ENCODE data around the gene DAAM1. TPM values are rescaled to one million over a fixed set of nuclear protein-coding genes. Genes with fewer than 3 reads are reported as not detected.

The DAAM1 gene
- total and polyA plus RNA-seq, 12 donors = 7.4 to 37.4 (median 24.9) TPM

DNA sequence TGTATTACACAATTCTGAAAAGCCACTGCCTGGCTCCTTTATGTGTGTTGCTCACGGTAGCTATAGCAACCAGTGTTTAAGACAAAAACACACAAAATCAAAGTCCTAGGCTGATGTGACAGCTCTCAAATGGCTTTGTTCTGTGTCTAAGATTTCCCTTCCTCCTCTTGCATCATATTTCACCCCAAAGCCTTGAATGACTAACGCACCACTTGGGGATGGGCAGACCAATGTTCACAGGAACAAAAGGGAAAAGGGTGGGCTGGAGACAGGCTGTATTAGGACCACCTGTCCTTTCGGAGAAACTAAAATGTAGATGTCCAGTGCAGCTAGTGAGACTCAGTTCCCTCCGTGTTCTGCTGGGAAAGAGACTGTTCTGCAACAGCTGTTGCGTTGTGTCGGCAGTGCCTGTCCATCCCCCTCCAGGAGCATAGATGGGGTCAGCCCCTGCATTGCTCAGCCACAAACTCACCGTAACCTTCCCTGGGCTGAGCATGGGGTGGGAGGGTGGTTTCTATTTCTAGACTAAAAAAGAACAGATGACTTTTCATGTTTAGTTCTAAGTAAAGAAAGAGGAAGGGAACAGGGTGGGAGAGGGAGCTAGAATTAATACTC is 26.8 kb upstream of the DAAM1 start:
- H3K4me1 ChIP-seq (replicated peaks in 1 of 2) = no peaks in the 10 kb centered on the region
- 45 to 50% (median 48%) methylated on average over 7 of the region's 7 CpGs for WGBS, 4 donors
- peak overlapping the region in 1 of 4 donors; percentile 17 for H3K4me3 ChIP-seq
- no peaks in the 10 kb centered on the region for H3K27me3 ChIP-seq
- DNase-seq = peak in 1 of 7 donors; percentile 2
- peak overlapping the region in 1 of 5 donors; percentile 35 for H3K27ac ChIP-seq
- H3K36me3 ChIP-seq (replicated peaks in 1 of 2) = no peaks in the 10 kb centered on the region
- no peaks in the 10 kb centered on the region for H3K9me3 ChIP-seq (replicated peaks in 1 of 3)
- TF ChIP-seq CTCF (IDR thresholded peaks at IDR 0.05) (no peak), POLR2A (IDR thresholded peaks at IDR 0.05) (no peak)
- intact Hi-C loops (cut with DNase I) = no loop called here

DNA sequence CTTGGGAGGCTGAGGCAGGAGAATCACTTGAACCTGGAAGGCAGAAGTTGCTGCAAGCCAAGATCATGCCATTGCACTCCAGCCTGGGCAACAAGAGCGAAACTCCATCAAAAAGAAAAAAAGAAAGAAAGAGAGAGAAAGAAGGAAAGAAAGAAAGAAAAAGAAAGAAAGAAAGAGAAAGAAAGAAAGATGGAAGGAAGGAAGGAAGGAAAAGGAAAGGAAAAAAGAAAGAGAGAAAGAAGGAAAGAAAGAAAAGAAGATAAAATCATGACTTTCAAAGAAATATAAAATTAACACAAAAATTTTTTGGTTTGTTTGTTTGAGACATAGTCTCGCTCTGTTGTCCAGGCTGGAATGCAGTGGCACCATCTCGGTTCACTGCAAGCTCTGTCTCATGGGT is 22.2 kb upstream of the DAAM1 start:
- WGBS, 4 donors = 90 to 95% (median 91%) methylated on average over 3 of the region's 3 CpGs
- intact Hi-C loops (cut with DNase I) = no loop called here
- Histone ChIP-seq H3K4me3 (no peak overlapping the region), H3K9me3 (replicated peaks in 1 of 3) (no peaks in the 10 kb centered on the region), H3K27me3 (no peaks in the 10 kb centered on the region), H3K4me1 (replicated peaks in 1 of 2) (no peaks in the 10 kb centered on the region), H3K36me3 (replicated peaks in 1 of 2) (no peaks in the 10 kb centered on the region), H3K27ac (no peak overlapping the region)
- no peak for TF ChIP-seq POLR2A (IDR thresholded peaks at IDR 0.05)
- no peak for DNase-seq

- Histone ChIP-seq H3K4me1 (replicated peaks in 1 of 2) (no peaks in the 10 kb centered on the region), H3K27ac (no peak overlapping the region), H3K4me3 (no peak overlapping the region), H3K27me3 (no peaks in the 10 kb centered on the region), H3K36me3 (replicated peaks in 1 of 2) (no peaks in the 10 kb centered on the region), H3K9me3 (replicated peaks in 1 of 3) (no peaks in the 10 kb centered on the region)
- TF ChIP-seq POLR2A (IDR thresholded peaks at IDR 0.05) (no peak), CTCF (IDR thresholded peaks at IDR 0.05) (no peak)
- no peak for DNase-seq
- WGBS, 4 donors = 67 to 80% (median 72%) methylated on average over 3 of the region's 3 CpGs
- intact Hi-C loops (cut with DNase I) = no loop called here
Measured at GRCh38 chr14:59175404-59175803, 13.1 kb upstream of the DAAM1 start.

DNA sequence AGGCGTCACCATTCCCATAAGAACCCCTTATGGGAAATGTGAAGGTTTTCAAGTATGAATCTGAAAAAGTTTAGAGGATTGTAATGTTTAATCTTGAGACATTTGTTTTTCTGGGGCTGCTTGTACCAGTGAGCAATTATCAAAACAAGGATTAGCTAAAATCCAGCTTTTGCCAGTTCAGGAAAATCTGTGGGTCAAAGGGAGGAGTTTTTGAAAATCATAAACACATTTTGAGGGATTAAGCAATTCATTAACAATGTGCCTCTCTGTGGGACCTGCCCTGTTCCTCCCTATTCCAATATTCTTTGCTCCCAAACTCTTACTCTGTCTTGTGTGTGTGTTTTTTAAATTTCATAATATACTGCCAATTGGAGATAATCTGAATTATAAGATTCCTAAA is 11.7 kb upstream of the DAAM1 start:
- 60 to 83% (median 80%) methylated on average over 1 of the region's 1 CpG for WGBS, 4 donors
- Histone ChIP-seq H3K27ac (no peak overlapping the region), H3K4me1 (replicated peaks in 1 of 2) (no peaks in the 10 kb centered on the region), H3K9me3 (replicated peaks in 1 of 3) (no peaks in the 10 kb centered on the region), H3K4me3 (no peak overlapping the region), H3K27me3 (no peaks in the 10 kb centered on the region), H3K36me3 (replicated peaks in 1 of 2) (no peaks in the 10 kb centered on the region)
- TF ChIP-seq POLR2A (IDR thresholded peaks at IDR 0.05) (no peak), CTCF (IDR thresholded peaks at IDR 0.05) (no peak)
- DNase-seq = no peak
- intact Hi-C loops (cut with DNase I) = no loop called here

- H3K27ac ChIP-seq = no peak overlapping the region
- 80 to 87% (median 84%) methylated on average over 2 of the region's 2 CpGs for WGBS, 4 donors
- no peaks in the 10 kb centered on the region for H3K4me1 ChIP-seq (replicated peaks in 1 of 2)
- intact Hi-C loops (cut with DNase I) = no loop called here
- TF ChIP-seq POLR2A (IDR thresholded peaks at IDR 0.05) (no peak), CTCF (IDR thresholded peaks at IDR 0.05) (no peak)
- no peaks in the 10 kb centered on the region for H3K9me3 ChIP-seq (replicated peaks in 1 of 3)
- no peaks in the 10 kb centered on the region for H3K36me3 ChIP-seq (replicated peaks in 1 of 2)
- H3K27me3 ChIP-seq = no peaks in the 10 kb centered on the region
- no peak for DNase-seq
- no peak overlapping the region for H3K4me3 ChIP-seq
Measured at GRCh38 chr14:59177262-59177661, 11.2 kb upstream of the DAAM1 start.
